LNCaP clone FGC (cell line): Measurements from ENCODE around the gene ACTR1A.

Experiments
- DNase-seq: peaks from one replicate; pipeline ENCODE4 v3.0.0-alpha.2; 2011; ENCODE audit warnings: low read depth
- H3K4me3 ChIP-seq: 2 replicates; pipeline ENCODE4 v1.5.1; 2011; ENCODE audit warnings: mild to moderate bottlenecking, low read depth, low read length, control low read depth
- TF ChIP-seq, protein P1 (sequence below): IDR thresholded peaks from 2 replicates; pipeline ENCODE4 v1.5.1; 2012; ENCODE audit warnings: mild to moderate bottlenecking; ENCODE audit not compliant: control insufficient read depth, insufficient read depth; ENCODE audit errors: extremely low read depth

The ACTR1A gene

DNA sequence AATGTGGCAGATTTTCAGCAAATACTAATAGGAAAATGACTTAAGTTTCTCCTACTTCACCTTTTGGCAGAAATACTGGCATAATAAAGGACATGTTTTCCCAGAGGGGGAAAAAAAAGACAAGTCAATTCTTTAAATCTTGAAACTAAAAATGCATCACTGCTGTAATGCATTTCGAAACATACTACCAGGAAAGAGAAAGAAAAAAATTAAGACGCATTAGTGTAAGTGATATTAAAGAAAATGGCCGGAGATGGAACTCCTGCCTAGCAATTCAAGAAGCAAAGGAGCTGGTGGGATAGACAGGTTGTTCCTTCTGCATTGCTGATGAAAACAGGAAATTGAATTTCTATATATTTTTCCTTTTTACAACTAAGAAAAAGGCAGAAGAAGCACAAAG lies 3.2 kb downstream of the ACTR1A start:
- H3K4me3 ChIP-seq = no peak overlapping the region
- TF ChIP-seq, protein P1, sequence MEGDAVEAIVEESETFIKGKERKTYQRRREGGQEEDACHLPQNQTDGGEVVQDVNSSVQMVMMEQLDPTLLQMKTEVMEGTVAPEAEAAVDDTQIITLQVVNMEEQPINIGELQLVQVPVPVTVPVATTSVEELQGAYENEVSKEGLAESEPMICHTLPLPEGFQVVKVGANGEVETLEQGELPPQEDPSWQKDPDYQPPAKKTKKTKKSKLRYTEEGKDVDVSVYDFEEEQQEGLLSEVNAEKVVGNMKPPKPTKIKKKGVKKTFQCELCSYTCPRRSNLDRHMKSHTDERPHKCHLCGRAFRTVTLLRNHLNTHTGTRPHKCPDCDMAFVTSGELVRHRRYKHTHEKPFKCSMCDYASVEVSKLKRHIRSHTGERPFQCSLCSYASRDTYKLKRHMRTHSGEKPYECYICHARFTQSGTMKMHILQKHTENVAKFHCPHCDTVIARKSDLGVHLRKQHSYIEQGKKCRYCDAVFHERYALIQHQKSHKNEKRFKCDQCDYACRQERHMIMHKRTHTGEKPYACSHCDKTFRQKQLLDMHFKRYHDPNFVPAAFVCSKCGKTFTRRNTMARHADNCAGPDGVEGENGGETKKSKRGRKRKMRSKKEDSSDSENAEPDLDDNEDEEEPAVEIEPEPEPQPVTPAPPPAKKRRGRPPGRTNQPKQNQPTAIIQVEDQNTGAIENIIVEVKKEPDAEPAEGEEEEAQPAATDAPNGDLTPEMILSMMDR = no peak
- no peak for DNase-seq

DNA sequence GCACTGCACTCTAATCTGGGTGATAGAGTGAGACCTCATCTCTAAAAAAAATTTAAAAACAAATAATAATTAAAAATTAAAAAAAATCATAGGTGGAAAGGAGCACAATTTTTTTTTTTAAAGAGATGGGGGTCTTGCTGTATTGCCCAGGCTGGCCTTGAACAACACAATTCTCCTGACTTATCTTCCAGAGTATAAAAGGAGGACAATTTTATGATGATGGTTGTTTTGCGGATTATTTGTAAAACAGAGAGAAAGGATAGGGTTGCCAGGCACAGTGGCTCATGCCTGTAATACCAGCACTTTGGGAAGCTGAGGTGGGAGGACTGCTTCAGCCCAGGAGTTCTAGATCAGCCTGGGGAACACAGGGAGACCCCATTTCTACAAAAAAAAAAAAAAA lies 5.0 kb downstream of the ACTR1A start:
- no peak overlapping the region for H3K4me3 ChIP-seq
- TF ChIP-seq, protein P1 = no peak
- no peak for DNase-seq

DNA sequence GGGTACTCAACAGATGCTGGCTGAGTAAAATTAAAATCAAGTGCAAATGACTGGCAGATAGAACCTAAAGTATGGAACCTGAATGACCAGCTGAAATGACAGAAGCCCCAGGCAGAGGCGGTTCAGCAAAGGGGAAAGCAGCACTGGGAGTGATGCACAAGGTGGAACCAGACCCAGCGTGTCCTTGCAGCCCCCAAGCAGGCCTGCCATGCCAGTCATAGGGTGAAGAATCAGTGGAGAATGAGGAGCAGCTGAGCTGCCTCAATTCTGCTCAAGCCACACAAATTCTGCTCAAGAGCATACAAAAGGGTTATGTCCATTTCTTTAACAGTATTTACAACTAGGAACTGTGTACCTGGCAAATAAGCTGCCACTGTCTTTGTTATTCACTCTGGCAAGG lies 8.7 kb downstream of the ACTR1A start:
- DNase-seq = no peak
- TF ChIP-seq, protein P1 = no peak
- H3K4me3 ChIP-seq = no peak overlapping the region

DNA sequence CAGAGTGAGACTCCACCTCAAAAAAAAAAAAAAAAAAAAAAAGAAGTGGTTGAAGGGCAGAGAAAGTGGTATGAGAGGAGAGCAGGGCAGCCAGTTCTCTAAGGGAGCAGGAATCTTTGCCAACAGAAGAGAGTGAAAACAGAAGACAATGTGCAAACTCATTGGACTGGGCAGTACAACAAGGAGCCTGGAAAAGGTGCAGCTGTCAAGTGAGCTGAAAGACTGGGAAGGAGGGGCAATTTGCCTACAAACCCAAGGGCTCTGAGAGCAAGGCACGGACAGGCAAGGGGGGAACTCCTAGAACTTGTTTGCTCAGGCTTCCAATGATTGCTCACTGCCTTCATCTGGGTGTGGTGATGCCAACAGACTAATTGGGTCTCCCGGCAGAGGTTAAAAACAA lies 9.5 kb downstream of the ACTR1A start:
- no peak for DNase-seq
- TF ChIP-seq, protein P1 = no peak
- no peak overlapping the region for H3K4me3 ChIP-seq

DNA sequence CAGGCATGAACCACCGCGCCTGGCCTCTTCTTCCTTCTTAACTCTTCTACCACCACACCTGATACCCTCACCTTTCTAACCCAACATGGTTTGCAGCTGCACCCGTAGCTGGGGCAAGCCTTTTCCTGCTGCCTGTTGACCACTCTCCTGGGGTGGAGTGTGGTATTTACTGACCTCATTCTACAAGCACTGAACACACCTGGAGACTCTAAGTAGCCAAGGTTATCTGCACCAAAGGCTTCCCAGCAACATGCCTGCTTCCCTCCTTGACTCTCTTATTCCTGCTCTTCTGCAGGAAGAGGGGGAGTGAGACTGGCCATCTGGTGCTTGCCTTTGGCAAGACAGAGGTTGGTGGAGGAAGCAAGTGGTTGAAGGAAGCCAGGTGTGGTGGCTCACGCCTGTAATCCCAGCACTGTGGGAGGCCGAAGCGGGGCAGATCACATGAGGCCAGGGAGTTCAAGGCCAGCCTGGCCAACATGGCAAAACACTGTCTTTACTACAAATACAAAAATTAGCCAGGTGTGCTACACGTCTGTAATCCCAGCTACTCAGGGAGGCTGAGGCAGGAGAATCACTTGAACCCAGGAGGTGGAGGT lies 10.1 kb downstream of the ACTR1A start:
- TF ChIP-seq, protein P1 = no peak
- DNase-seq = no peak
- H3K4me3 ChIP-seq = no peak overlapping the region

DNA sequence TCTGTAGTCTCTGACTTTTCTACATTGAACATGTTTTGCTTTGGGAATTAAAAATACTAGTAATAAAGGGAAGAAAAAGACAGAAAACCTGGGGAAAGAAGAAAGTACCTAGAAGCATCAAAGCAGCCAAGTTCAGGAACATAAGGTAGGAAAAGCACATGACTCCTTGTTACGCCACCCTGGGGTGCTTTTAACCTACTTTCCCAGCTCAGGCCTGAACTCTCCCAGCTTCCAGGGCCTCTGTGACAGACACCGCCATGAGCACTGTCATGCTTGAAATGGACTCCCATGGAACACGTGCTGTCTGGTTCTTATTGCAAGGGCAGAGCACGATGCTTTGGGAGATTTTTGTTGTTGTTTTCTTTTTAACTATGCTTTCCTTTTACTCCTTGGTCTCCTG lies 11.4 kb downstream of the ACTR1A start:
- H3K4me3 ChIP-seq = no peak overlapping the region
- no peak for DNase-seq
- TF ChIP-seq, protein P1 = no peak

DNA sequence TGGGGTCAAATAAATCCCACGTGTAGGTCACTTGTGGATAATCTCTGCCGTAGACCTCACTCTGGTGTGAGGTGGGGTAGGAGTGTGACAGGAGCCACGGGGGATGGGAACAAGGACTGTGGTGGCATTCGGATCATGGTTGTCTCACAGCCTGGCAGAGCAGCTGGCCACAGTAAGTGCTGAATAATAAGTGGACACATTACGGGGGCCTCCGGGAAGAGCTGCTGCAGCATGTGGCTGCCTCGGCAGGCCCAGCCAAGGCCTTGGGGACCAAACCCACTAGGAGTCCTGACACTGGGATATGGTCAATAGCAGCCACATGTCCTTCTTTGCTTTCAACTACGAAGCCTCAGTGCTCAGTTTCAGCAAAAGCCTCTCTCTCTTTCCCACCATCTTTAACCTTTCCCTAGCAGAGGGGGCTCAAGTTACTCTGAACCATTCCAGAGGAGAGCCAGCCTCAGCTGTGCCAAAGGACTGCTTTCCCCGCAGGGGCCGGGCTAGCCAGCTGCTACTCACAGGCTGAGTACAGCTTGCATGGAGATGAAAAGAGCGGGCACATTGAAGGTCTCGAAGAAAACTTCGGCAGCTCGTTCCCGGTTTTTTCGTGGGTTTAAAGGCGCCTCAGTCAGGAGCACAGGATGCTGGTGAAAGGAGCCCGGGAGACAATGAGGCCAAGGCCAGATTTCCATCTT lies 17.3 kb downstream of the ACTR1A start:
- no peak overlapping the region for H3K4me3 ChIP-seq
- TF ChIP-seq, protein P1 = no peak
- DNase-seq = no peak
